HCT116 (cell line): ENCODE measurements around the gene RBM33.

ENCODE experiments used
- ATF3 ChIP-seq: IDR thresholded peaks from 2 replicates; pipeline ENCODE4 v1.6.1; 2012
- CEBPB ChIP-seq: IDR thresholded peaks from 2 replicates; pipeline ENCODE4 v1.6.1; 2012; ENCODE audit warnings: low read depth
- CTCF ChIP-seq, 3 experiments: fragments of 200-600 bp in 1 of 3; sonication (generic) in 1 of 3; IDR thresholded peaks in 2 of 3; conservative IDR thresholded peaks in 1 of 3; 2 replicates each; pipeline ENCODE4 v1.5.1; 2012 to 2017; ENCODE audit warnings: low read depth in 2 of 3, low read length in 2 of 3, antibody characterized with exemption in 1 of 3, borderline replicate concordance in 1 of 3, control low read depth in 1 of 3, mild to moderate bottlenecking in 1 of 3, mixed read lengths in 1 of 3, mixed run types in 1 of 3, moderate library complexity in 1 of 3; ENCODE audit not compliant: insufficient read depth in 1 of 3
- EZH2 ChIP-seq: fragments of 200-600 bp; sonication (generic); IDR thresholded peaks from 2 replicates; pipeline ENCODE4 v1.6.1; 2017; ENCODE audit warnings: antibody characterized with exemption, mixed run types
- EZH2phosphoT487 ChIP-seq: fragments of 200-600 bp; IDR thresholded peaks from 2 replicates; pipeline ENCODE4 v1.6.1; 2018; ENCODE audit warnings: antibody characterized with exemption, borderline replicate concordance
- JUND ChIP-seq: IDR thresholded peaks from 2 replicates; pipeline ENCODE4 v1.6.1; 2012
- POLR2A ChIP-seq: IDR thresholded peaks from 2 replicates; pipeline ENCODE4 v1.7.0; 2011; ENCODE audit warnings: borderline replicate concordance; ENCODE audit not compliant: insufficient read depth, insufficient read length; ENCODE audit errors: extremely low read depth
- POLR2AphosphoS5 ChIP-seq: IDR thresholded peaks from 2 replicates; pipeline ENCODE4 v1.6.1; 2011; ENCODE audit warnings: mild to moderate bottlenecking, low read depth, low read length, moderate library complexity
- RAD21 ChIP-seq: IDR thresholded peaks from 2 replicates; pipeline ENCODE4 v1.6.1; 2012; ENCODE audit warnings: low read depth, mild to moderate bottlenecking
- REST ChIP-seq: IDR thresholded peaks from 2 replicates; pipeline ENCODE4 v1.6.1; 2012; ENCODE audit warnings: low read depth
- SP1 ChIP-seq: IDR thresholded peaks from 2 replicates; pipeline ENCODE4 v1.6.1; 2012; ENCODE audit warnings: low read depth
- YY1 ChIP-seq: IDR thresholded peaks from 2 replicates; pipeline ENCODE4 v1.6.1; 2011; ENCODE audit warnings: low read length, low read depth, moderate library complexity, mild to moderate bottlenecking; ENCODE audit not compliant: insufficient replicate concordance; ENCODE audit errors: extremely low read depth
- ZFX ChIP-seq: fragments of 450-650 bp; IDR thresholded peaks from 2 replicates; pipeline ENCODE4 v1.6.1; 2017
- ZNF274 ChIP-seq: fragments of 200-500 bp; sonication (Bioruptor generic); IDR thresholded peaks from 2 replicates; pipeline ENCODE4 v1.6.1; 2014; ENCODE audit warnings: mild to moderate bottlenecking, low read depth, low read length, inconsistent platforms

- no peak for TF ChIP-seq ZFX
- TF ChIP-seq JUND = no peak
- no peak for TF ChIP-seq SP1
- TF ChIP-seq POLR2A = no peak
- no peak for TF ChIP-seq CTCF (IDR thresholded peaks at IDR 0.05 in 2 of 3, conservative IDR thresholded peaks at IDR 0.05 in 1 of 3; ENCODE audit: borderline replicate concordance in 1 of 3, insufficient read depth in 1 of 3, low read depth in 2 of 3, low read length in 2 of 3)
- no peak for TF ChIP-seq ZNF274
- TF ChIP-seq EZH2phosphoT487 = no peak
- TF ChIP-seq CEBPB = no peak
- no peak for TF ChIP-seq YY1
- TF ChIP-seq EZH2 = no peak
- no peak for TF ChIP-seq POLR2AphosphoS5
- TF ChIP-seq RAD21 = no peak
- TF ChIP-seq REST = no peak
- TF ChIP-seq ATF3 = no peak
Observed at GRCh38 chr7:155793720-155794119, 149.3 kb downstream of the RBM33 start.
